Transverse colon (tissue), 3 donors: ENCODE data around the gene ABL1.

Experiments
- EP300 ChIP-seq: sonication (generic); formaldehyde crosslinking; IDR thresholded peaks from one replicate; pipeline ENCODE4 v1.6.1; 2017; ENCODE audit warnings: antibody characterized with exemption, low read depth
- POLR2A ChIP-seq: fragments of 450-650 bp; IDR thresholded peaks from one replicate; pipeline ENCODE4 v1.6.1; 2016; ENCODE audit warnings: antibody characterized with exemption, mild to moderate bottlenecking, moderate library complexity
- TF ChIP-seq, protein P1 (sequence below), 5 experiments: fragments of 200-600 bp in 3 of 5; fragments of 450-650 bp in 2 of 5; sonication (generic) in 3 of 5; IDR thresholded peaks; 1 replicate in 2 of 5; 2 replicates in 3 of 5; pipeline ENCODE4 v1.5.1; 2016 to 2017; ENCODE audit warnings: antibody characterized with exemption in 5 of 5, inconsistent platforms in 3 of 5, mild to moderate bottlenecking in 2 of 5, moderate library complexity in 1 of 5

GRCh38 chr9:130899051-130899748 lies 64.1 kb downstream of the ABL1 start:
- TF ChIP-seq, protein P1, sequence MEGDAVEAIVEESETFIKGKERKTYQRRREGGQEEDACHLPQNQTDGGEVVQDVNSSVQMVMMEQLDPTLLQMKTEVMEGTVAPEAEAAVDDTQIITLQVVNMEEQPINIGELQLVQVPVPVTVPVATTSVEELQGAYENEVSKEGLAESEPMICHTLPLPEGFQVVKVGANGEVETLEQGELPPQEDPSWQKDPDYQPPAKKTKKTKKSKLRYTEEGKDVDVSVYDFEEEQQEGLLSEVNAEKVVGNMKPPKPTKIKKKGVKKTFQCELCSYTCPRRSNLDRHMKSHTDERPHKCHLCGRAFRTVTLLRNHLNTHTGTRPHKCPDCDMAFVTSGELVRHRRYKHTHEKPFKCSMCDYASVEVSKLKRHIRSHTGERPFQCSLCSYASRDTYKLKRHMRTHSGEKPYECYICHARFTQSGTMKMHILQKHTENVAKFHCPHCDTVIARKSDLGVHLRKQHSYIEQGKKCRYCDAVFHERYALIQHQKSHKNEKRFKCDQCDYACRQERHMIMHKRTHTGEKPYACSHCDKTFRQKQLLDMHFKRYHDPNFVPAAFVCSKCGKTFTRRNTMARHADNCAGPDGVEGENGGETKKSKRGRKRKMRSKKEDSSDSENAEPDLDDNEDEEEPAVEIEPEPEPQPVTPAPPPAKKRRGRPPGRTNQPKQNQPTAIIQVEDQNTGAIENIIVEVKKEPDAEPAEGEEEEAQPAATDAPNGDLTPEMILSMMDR (IDR thresholded peaks at IDR 0.05) = no peak
- TF ChIP-seq EP300 = no peak
- no peak for TF ChIP-seq POLR2A
